B cell (primary cell): ENCODE data around the gene FADD.

ENCODE experiments used
- CTCF ChIP-seq: fragments of 200-600 bp; IDR thresholded peaks from one replicate; pipeline ENCODE4 v1.8.0; 2022; ENCODE audit warnings: antibody characterized with exemption, mild to moderate bottlenecking
- EZH2 ChIP-seq: IDR thresholded peaks from 2 replicates; pipeline ENCODE4 v1.6.1; 2012; ENCODE audit warnings: borderline replicate concordance, low read depth, mild to moderate bottlenecking, moderate library complexity, low read length; ENCODE audit not compliant: insufficient read depth, poor library complexity, severe bottlenecking

GRCh38 chr11:70205766-70206165, 2.7 kb downstream of the FADD start:
- TF ChIP-seq EZH2: no peak
- TF ChIP-seq CTCF: no peak
